H1 (cell line): ENCODE results near the gene MYRF. TPM values are rescaled to one million over a fixed set of nuclear protein-coding genes. Genes with fewer than 3 reads are reported as not detected.

Experiments
- CTCF ChIA-PET: fragments of 300-600 bp; sonication (Branson Sonifier 250); formaldehyde crosslinking; loops from one replicate; lab custom pipeline; 2021; ENCODE audit not compliant: partially characterized antibody; lab: Charles Lee
- POLR2A ChIA-PET: fragments of 300-600 bp; sonication (Branson Sonifier 250); formaldehyde crosslinking; loops from one replicate; lab custom pipeline; 2021; ENCODE audit warnings: inconsistent platforms; ENCODE audit not compliant: partially characterized antibody; lab: Charles Lee
- DNase-seq, 2 experiments: peaks; one replicate each; pipeline versions ENCODE4 v3.0.0 to v3.0.0-alpha.2; 2010 to 2022; ENCODE audit warnings: low spot score in 2 of 2, low read depth in 1 of 2, mixed read lengths in 1 of 2
- FAIRE-seq: peaks from 2 replicates; lab custom pipeline; 2011; peaks lifted over from hg19 to GRCh38; lab: Jason Lieb, UNC
- H2AFZ ChIP-seq: 2 replicates; pipeline ENCODE4 v1.8.1; 2012; ENCODE audit warnings: low read length, inconsistent platforms
- H2AK5ac ChIP-seq: 2 replicates; pipeline ENCODE4 v1.6.1; 2013; ENCODE audit warnings: low read depth, low read length
- H2BK120ac ChIP-seq: replicated peaks from 2 replicates; pipeline ENCODE3; 2013; ENCODE audit warnings: low read depth, low read length, inconsistent platforms
- H2BK12ac ChIP-seq: 2 replicates; pipeline ENCODE4 v1.6.1; 2013; ENCODE audit warnings: low read depth, low read length
- H2BK15ac ChIP-seq: 2 replicates; pipeline ENCODE4 v1.6.1; 2013; ENCODE audit warnings: low read length
- H2BK20ac ChIP-seq: 2 replicates; pipeline ENCODE4 v1.6.1; 2013; ENCODE audit warnings: low read length
- H2BK5ac ChIP-seq: 2 replicates; pipeline ENCODE4 v1.6.1; 2013; ENCODE audit warnings: low read depth, low read length
- H3K14ac ChIP-seq: 2 replicates; pipeline ENCODE4 v1.6.1; 2013; ENCODE audit warnings: inconsistent platforms; ENCODE audit not compliant: insufficient read length
- H3K18ac ChIP-seq: 2 replicates; pipeline ENCODE4 v1.6.1; 2013; ENCODE audit warnings: low read length; ENCODE audit errors: extremely low read depth
- H3K23ac ChIP-seq: 2 replicates; pipeline ENCODE4 v1.6.1; 2013; ENCODE audit warnings: inconsistent platforms; ENCODE audit not compliant: insufficient read length
- H3K23me2 ChIP-seq: 2 replicates; pipeline ENCODE4 v1.6.1; 2013; ENCODE audit warnings: low read depth, low read length
- H3K27ac ChIP-seq: 2 replicates; pipeline ENCODE4 v1.6.1; 2011; ENCODE audit warnings: low read depth, low read length, inconsistent platforms
- H3K27me3 ChIP-seq, 4 experiments: replicated peaks in 1 of 4; 1 replicate in 1 of 4; 2 replicates in 3 of 4; pipeline versions ENCODE4 v1.6.1 to v1.8.1; 2011 to 2013; ENCODE audit warnings: low read length in 3 of 4, mild to moderate bottlenecking in 3 of 4, inconsistent platforms in 2 of 4, mixed read lengths in 2 of 4, moderate library complexity in 1 of 4; ENCODE audit not compliant: control insufficient read depth in 3 of 4, insufficient read depth in 3 of 4; ENCODE audit errors: extremely low read depth in 1 of 4
- H3K36me3 ChIP-seq, 4 experiments: 2 replicates each; pipeline versions ENCODE4 v1.6.1 to v1.8.1; 2011 to 2013; ENCODE audit warnings: mild to moderate bottlenecking in 4 of 4, low read length in 3 of 4, moderate library complexity in 2 of 4, control low read depth in 1 of 4, inconsistent platforms in 1 of 4; ENCODE audit not compliant: insufficient read depth in 4 of 4, control insufficient read depth in 2 of 4
- H3K4ac ChIP-seq: replicated peaks from 2 replicates; pipeline ENCODE3; 2013; ENCODE audit warnings: low read length, low read depth, mixed read lengths, inconsistent platforms; ENCODE audit not compliant: insufficient read length
- H3K4me1 ChIP-seq, 4 experiments: replicated peaks in 1 of 4; 1 replicate in 1 of 4; 2 replicates in 3 of 4; pipeline versions ENCODE4 v1.6.1 to v1.8.1; 2011 to 2013; ENCODE audit warnings: low read length in 3 of 4, inconsistent platforms in 2 of 4, mixed read lengths in 1 of 4; ENCODE audit not compliant: insufficient read depth in 4 of 4, control insufficient read depth in 3 of 4
- H3K4me2 ChIP-seq, 2 experiments: 2 replicates each; pipeline versions ENCODE4 v1.6.1 to v1.8.1; 2011 to 2013; ENCODE audit warnings: low read depth in 2 of 2, low read length in 2 of 2, control low read depth in 1 of 2, inconsistent platforms in 1 of 2, mild to moderate bottlenecking in 1 of 2; ENCODE audit not compliant: insufficient read depth in 1 of 2
- H3K4me3 ChIP-seq, 4 experiments: fragments of 200-600, 300-600 bp in 1 of 4; sonication (generic), shearing (Covaris generic), sonication (Bioruptor Twin) in 1 of 4; 2 replicates each; pipeline versions ENCODE4 v1.5.1 to v1.8.1; 2011 to 2016; ENCODE audit warnings: low read length in 4 of 4, low read depth in 3 of 4, control low read depth in 2 of 4, inconsistent platforms in 2 of 4, mild to moderate bottlenecking in 2 of 4, mixed read lengths in 1 of 4, moderate library complexity in 1 of 4; ENCODE audit not compliant: insufficient read depth in 2 of 4; ENCODE audit errors: extremely low read depth in 1 of 4
- H3K56ac ChIP-seq: replicated peaks from 2 replicates; pipeline ENCODE3; 2013; ENCODE audit warnings: low read depth, mild to moderate bottlenecking, mixed read lengths, low read length, inconsistent platforms; ENCODE audit not compliant: insufficient read length
- H3K79me1 ChIP-seq: 2 replicates; pipeline ENCODE4 v1.6.1; 2013; ENCODE audit warnings: low read depth, low read length, control low read depth
- H3K79me2 ChIP-seq, 2 experiments: 2 replicates each; pipeline versions ENCODE4 v1.6.1 to v1.8.1; 2012 to 2013; ENCODE audit warnings: low read length in 2 of 2, mild to moderate bottlenecking in 2 of 2, inconsistent platforms in 1 of 2; ENCODE audit not compliant: insufficient read depth in 2 of 2, control insufficient read depth in 1 of 2
- H3K9ac ChIP-seq, 4 experiments: replicated peaks in 1 of 4; 1 replicate in 1 of 4; 2 replicates in 3 of 4; pipeline versions ENCODE4 v1.6.1 to v1.8.1; 2011 to 2013; ENCODE audit warnings: low read depth in 3 of 4, low read length in 3 of 4, control low read depth in 2 of 4, mild to moderate bottlenecking in 2 of 4, moderate library complexity in 2 of 4, inconsistent platforms in 1 of 4; ENCODE audit errors: extremely low read depth in 1 of 4
- H3K9me3 ChIP-seq, 2 experiments: 2 replicates each; pipeline versions ENCODE4 v1.6.1 to v1.8.1; 2012 to 2013; ENCODE audit warnings: mild to moderate bottlenecking in 2 of 2, moderate library complexity in 2 of 2, control low read depth in 1 of 2, inconsistent platforms in 1 of 2, low read depth in 1 of 2, low read length in 1 of 2, mixed read lengths in 1 of 2; ENCODE audit not compliant: insufficient read depth in 2 of 2
- H4K20me1 ChIP-seq, 2 experiments: replicated peaks in 1 of 2; 2 replicates each; pipeline versions ENCODE3 to v1.8.1; 2011 to 2013; ENCODE audit warnings: inconsistent platforms in 2 of 2, low read length in 2 of 2, mild to moderate bottlenecking in 1 of 2; ENCODE audit not compliant: insufficient read depth in 2 of 2, control insufficient read depth in 1 of 2
- H4K5ac ChIP-seq: 2 replicates; pipeline ENCODE4 v1.6.1; 2013; ENCODE audit warnings: low read length, low read depth, mixed read lengths, inconsistent platforms; ENCODE audit not compliant: insufficient read length
- H4K8ac ChIP-seq: 2 replicates; pipeline ENCODE4 v1.8.0; 2013; ENCODE audit warnings: mild to moderate bottlenecking, moderate library complexity, low read length, inconsistent platforms; ENCODE audit not compliant: insufficient read depth; ENCODE audit errors: extremely low read depth
- H4K91ac ChIP-seq: replicated peaks from 2 replicates; pipeline ENCODE3; 2013; ENCODE audit warnings: low read length, mixed read lengths, inconsistent platforms; ENCODE audit not compliant: insufficient read length
- ATF2 ChIP-seq: IDR thresholded peaks from 2 replicates; pipeline ENCODE4 v1.6.1; 2012; ENCODE audit warnings: low read length, inconsistent platforms
- BCL11A ChIP-seq, 2 experiments: IDR thresholded peaks; one replicate each; pipeline ENCODE4 v1.6.1; 2011; ENCODE audit warnings: low read depth in 2 of 2, low read length in 2 of 2, mild to moderate bottlenecking in 2 of 2
- EP300 ChIP-seq, 2 experiments: IDR thresholded peaks; 1 replicate in 1 of 2; 2 replicates in 1 of 2; pipeline ENCODE4 v1.6.1; 2011 to 2012; ENCODE audit warnings: low read depth in 2 of 2, low read length in 2 of 2, mild to moderate bottlenecking in 2 of 2, borderline replicate concordance in 1 of 2, inconsistent platforms in 1 of 2, moderate library complexity in 1 of 2
- JUND ChIP-seq: IDR thresholded peaks from 2 replicates; pipeline ENCODE4 v1.6.1; 2011; ENCODE audit warnings: mild to moderate bottlenecking, improper control_type of control experiment, low read length
- KDM4A ChIP-seq: IDR thresholded peaks from one replicate; pipeline ENCODE4 v1.7.1; 2012; ENCODE audit warnings: low read depth, mild to moderate bottlenecking, moderate library complexity, low read length, inconsistent platforms; ENCODE audit not compliant: severe bottlenecking
- MAX ChIP-seq: IDR thresholded peaks from 2 replicates; pipeline ENCODE4 v1.6.1; 2012; ENCODE audit warnings: inconsistent platforms
- RFX5 ChIP-seq: IDR thresholded peaks from 2 replicates; pipeline ENCODE4 v1.6.1; 2011; ENCODE audit warnings: low read depth, low read length, improper control_type of control experiment, borderline replicate concordance
- SIX5 ChIP-seq: IDR thresholded peaks from 2 replicates; pipeline ENCODE4 v1.6.1; 2011; ENCODE audit warnings: mild to moderate bottlenecking, low read depth, low read length
- TCF12 ChIP-seq: IDR thresholded peaks from 2 replicates; pipeline ENCODE4 v1.6.1; 2011; ENCODE audit warnings: low read depth, mild to moderate bottlenecking, low read length
- WGBS, 2 experiments: shearing (Covaris generic) in 1 of 2; methylation state at CpG; one replicate each; pipeline versions ENCODE4 v1.1.6 to v1.1.7; 2013 to 2015; ENCODE audit warnings: low lambda C conversion rate in 2 of 2, mixed read lengths in 2 of 2, inconsistent platforms in 1 of 2, low coverage in 1 of 2, missing lambda C conversion rate in 1 of 2; ENCODE audit not compliant: insufficient replicate concordance in 2 of 2, insufficient coverage in 1 of 2, insufficient read length in 1 of 2; ENCODE audit errors: extremely low coverage in 1 of 2, missing lambda C conversion rate in 1 of 2; 5-methylcytosine and 5-hydroxymethylcytosine counted together
- polyA plus RNA-seq, 7 experiments: library from polyadenylated mRNA; depleted of rRNA in 3 of 7; stranded (reverse) in 5 of 7; unstranded in 2 of 7; fragments of >200 nt in 5 of 7; fragments of 200-250 nt in 2 of 7; gene quantifications; 1 replicate in 5 of 7; 2 replicates in 1 of 7; 4 replicates in 1 of 7; pipeline versions ENCODE4 v1.2.1 to v1.2.3, GENCODE V29; 2011 to 2013; ENCODE audit warnings: missing spikeins in 2 of 7, mixed read lengths in 2 of 7
- total RNA-seq: library from RNA; stranded (reverse); fragmentation: NEBNext Ultra II Directional; extraction: Animal tissue kit (Norgen Biotek cat#: 25700); gene quantifications from 2 replicates; pipeline ENCODE4 v1.2.1, GENCODE V29; 2021

MYRF gene
- total and polyA plus RNA-seq, 2 of the 8 experiments (the other 6 are each of a cell fraction or from before 2014, with no cell fraction given): 6.0 to 6.1 TPM

GRCh38 chr11:61791737-61792309 lies 39.4 kb downstream of the MYRF start:
- H2BK12ac ChIP-seq: no peak overlapping the region; the same call in 1 of the 2 replicates
- H3K79me1 ChIP-seq: no peaks in the 10 kb centered on the region; the same call in 1 of the 2 replicates
- DNase-seq (no peak), FAIRE-seq (no peak)
- POLR2A ChIA-PET: interaction anchor here (0.7 to 20.9 kb wide), 21 partner anchors 11 to 333 kb away, joined by 3 to 354 read pairs (median 6); partner anchors contain the start of genes FADS1, FADS2, FTH1 and MYRF
- peaks cover 0 to 2% (median 0%) of the 10 kb centered on the region in 4 experiments; a peak in 1 of 7 replicates for H3K4me1 ChIP-seq
- peaks cover 2% of the 10 kb centered on the region; the same call in 1 of the 2 replicates for H3K23me2 ChIP-seq
- H4K20me1 ChIP-seq: peaks cover 10 to 11% of the 10 kb centered on the region in 2 experiments
- peak overlapping the region; percentile 100 for H3K27ac ChIP-seq
- peak overlapping the region; percentile 98; the same call in 1 of the 2 replicates for H4K8ac ChIP-seq
- no peak overlapping the region for H2BK15ac ChIP-seq
- H3K23ac ChIP-seq: no peak overlapping the region
- peak overlapping the region; percentile 10 for H3K4ac ChIP-seq
- H3K27me3 ChIP-seq: no peaks in the 10 kb centered on the region
- H2AK5ac ChIP-seq: no peak overlapping the region
- H4K5ac ChIP-seq: peak overlapping the region; percentile 94
- H4K91ac ChIP-seq: no peak overlapping the region
- CTCF ChIA-PET: interaction anchor here (1.0 to 10.5 kb wide), 9 partner anchors 11 to 58 kb away, joined by 3 to 168 read pairs (median 8); no protein-coding TSS in a partner anchor
- peaks cover 8 to 48% of the 10 kb centered on the region in 2 experiments for H3K79me2 ChIP-seq
- H3K18ac ChIP-seq: no peak overlapping the region
- peak overlapping the region; percentile 90 to 100 (median 99) for H3K9ac ChIP-seq
- H3K4me2 ChIP-seq: peak overlapping the region; percentile 68 to 93
- peaks cover 22 to 47% (median 38%) of the 10 kb centered on the region in 4 experiments; a peak in 7 of 8 replicates for H3K36me3 ChIP-seq
- H2AFZ ChIP-seq: peak overlapping the region; percentile 0; the same call in 1 of the 2 replicates
- H3K9me3 ChIP-seq: no peaks in the 10 kb centered on the region
- H2BK120ac ChIP-seq: no peak overlapping the region
- no peak overlapping the region for H3K14ac ChIP-seq
- H3K4me3 ChIP-seq: peak overlapping the region; percentile 86 to 99 (median 98)
- H3K56ac ChIP-seq: peak overlapping the region; percentile 62
- H2BK5ac ChIP-seq: peak overlapping the region; percentile 100
- no peak overlapping the region for H2BK20ac ChIP-seq
- WGBS, 2 experiments: 16% methylated on average over 14 of the region's 14 CpGs; no CpG with 5 or more reads in 1 of the 2 experiments
- TF ChIP-seq SIX5 (no peak), EP300 (IDR thresholded peaks at IDR 0.05; ENCODE audit: borderline replicate concordance in 1 of 2, low read depth in 2 of 2, low read length in 2 of 2) (no peak), ATF2 (no peak), BCL11A (IDR thresholded peaks at IDR 0.05; ENCODE audit: low read depth in 2 of 2, low read length in 2 of 2) (no peak), JUND (0 out of 2 replicates have a peak, but pooled peaks have one; percentile 40), KDM4A (no peak), RFX5 (no peak), TCF12 (no peak), MAX (peak; percentile 47; the same call in 1 of the 2 replicates)
